ENCODE measurements around the gene MRPS33. TPM values are rescaled to one million over a fixed set of nuclear protein-coding genes. Genes with fewer than 3 reads are reported as not detected.

The MRPS33 gene
- total RNA-seq, 2 experiments from 2014 or later: 51.6 to 70.8 TPM

DNA sequence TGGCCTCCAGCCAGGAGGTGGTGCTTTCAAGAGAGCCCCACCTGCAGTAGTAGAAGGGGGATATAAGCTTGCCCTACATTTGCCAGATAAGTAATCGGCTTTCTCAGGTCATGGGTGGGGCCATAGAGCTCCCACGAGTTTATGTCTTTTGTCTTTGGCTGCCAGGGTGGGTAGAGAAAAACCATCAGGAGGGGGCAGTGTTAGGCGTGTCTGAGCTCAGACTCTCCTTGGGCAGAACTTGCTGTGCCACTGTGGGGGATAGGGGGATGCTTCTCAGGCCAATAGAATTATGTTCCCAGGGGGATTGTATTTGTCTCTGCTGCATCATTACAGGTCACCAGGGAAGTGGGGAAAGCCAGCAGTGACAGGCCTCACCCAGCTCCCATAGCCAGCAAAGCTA is 12.3 kb upstream of the MRPS33 start:
- Mint-ChIP-seq H3K4me3 (no peak overlapping the region), H3K36me3 (peaks cover 25% of the 10 kb centered on the region), H3K27ac (no peak overlapping the region), H3K4me1 (peaks cover 10% of the 10 kb centered on the region), H3K9me3 (ENCODE audit: low read depth) (peaks cover 25% of the 10 kb centered on the region), H3K27me3 (peaks cover 43% of the 10 kb centered on the region)
- ATAC-seq (no peak), DNase-seq (no peak)
- CTCF ChIA-PET: no interaction called here

DNA sequence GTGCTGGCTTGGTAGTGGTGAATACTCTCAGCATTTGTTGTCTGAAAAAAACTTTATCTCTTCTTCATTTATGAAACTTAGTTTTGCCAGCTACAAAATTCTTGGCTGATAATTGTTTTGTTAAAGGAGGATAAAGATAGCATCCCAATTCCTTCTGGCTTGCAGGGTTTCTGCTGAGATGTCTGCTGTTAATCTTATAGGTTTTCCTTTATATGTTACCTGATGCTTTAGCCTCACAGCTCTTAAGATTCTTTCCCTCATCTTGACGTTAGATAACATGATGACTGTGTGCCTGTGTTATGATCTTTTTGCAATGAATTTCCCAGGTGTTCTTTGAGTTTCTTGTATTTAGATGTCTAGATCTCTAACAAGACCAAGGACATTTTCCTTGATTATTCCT is 9.9 kb upstream of the MRPS33 start:
- Mint-ChIP-seq H3K4me1 (peaks cover 10% of the 10 kb centered on the region), H3K9me3 (ENCODE audit: low read depth) (peaks cover 25% of the 10 kb centered on the region), H3K27me3 (peaks cover 47% of the 10 kb centered on the region), H3K36me3 (peaks cover 25% of the 10 kb centered on the region), H3K27ac (no peak overlapping the region), H3K4me3 (no peak overlapping the region)
- no peak for DNase-seq
- ATAC-seq: no peak
- CTCF ChIA-PET: interaction anchor here (2.0 kb wide), 1 partner anchor 10 kb away, joined by 11 read pairs; the partner anchor contains the start of gene MRPS33

DNA sequence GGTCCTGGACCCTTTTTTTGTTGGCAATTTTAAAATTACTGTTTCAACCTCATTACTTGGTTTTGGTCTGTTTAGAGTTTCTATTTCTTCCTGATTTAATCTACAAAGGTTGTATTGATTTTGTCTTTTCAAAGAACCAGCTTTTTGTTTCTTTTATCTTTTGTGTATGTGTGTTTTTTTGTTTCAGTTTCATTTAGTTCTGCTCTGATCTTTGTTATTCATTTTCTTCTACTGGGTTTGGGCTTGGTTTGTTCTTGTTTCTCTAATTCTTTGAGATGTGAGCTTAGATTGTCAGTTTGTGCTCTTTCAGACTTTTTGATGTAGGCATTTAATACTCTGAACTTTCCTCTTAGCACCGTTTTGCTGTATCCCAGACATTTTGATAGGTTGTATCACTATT is 8.5 kb upstream of the MRPS33 start:
- DNase-seq (no peak), ATAC-seq (no peak)
- H3K36me3 Mint-ChIP-seq: peaks cover 23% of the 10 kb centered on the region
- H3K4me3 Mint-ChIP-seq: peak overlapping the region; percentile 58
- CTCF ChIA-PET: interaction anchor here (2.0 kb wide), 1 partner anchor 8 kb away, joined by 11 read pairs; the partner anchor contains the start of gene MRPS33
- H3K27ac Mint-ChIP-seq: peak overlapping the region; percentile 44
- peaks cover 43% of the 10 kb centered on the region for H3K27me3 Mint-ChIP-seq
- H3K9me3 Mint-ChIP-seq (ENCODE audit: low read depth): peaks cover 18% of the 10 kb centered on the region
- peaks cover 10% of the 10 kb centered on the region for H3K4me1 Mint-ChIP-seq

DNA sequence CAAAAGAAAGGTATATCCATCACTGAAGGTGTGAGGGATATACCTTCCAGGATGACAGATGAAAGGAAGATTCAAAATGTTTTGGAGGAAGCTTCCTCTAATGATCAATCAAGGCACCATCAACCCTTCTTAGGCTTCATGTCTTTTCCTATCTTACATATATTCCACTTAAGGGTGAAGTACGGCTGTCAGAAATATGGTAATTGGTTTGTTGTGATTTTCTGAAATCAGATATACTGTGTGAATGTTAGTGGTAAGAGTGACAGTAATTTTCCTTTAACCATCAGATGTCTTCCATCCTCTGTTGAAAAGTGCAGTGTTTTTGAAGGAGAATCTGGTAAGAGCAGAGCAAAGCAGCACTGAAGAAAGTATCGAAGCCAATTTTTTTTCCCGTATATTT is 2.8 kb upstream of the MRPS33 start:
- Mint-ChIP-seq H3K4me3 (no peak overlapping the region), H3K27ac (no peak overlapping the region), H3K36me3 (peaks cover 1% of the 10 kb centered on the region), H3K4me1 (peaks cover 18% of the 10 kb centered on the region), H3K27me3 (peaks cover 42% of the 10 kb centered on the region), H3K9me3 (ENCODE audit: low read depth) (peaks cover 2% of the 10 kb centered on the region)
- DNase-seq (no peak), ATAC-seq (no peak)
- CTCF ChIA-PET: interaction anchor here (0.6 kb wide), 1 partner anchor 635 kb away, joined by 4 read pairs; no protein-coding TSS in a partner anchor

DNA sequence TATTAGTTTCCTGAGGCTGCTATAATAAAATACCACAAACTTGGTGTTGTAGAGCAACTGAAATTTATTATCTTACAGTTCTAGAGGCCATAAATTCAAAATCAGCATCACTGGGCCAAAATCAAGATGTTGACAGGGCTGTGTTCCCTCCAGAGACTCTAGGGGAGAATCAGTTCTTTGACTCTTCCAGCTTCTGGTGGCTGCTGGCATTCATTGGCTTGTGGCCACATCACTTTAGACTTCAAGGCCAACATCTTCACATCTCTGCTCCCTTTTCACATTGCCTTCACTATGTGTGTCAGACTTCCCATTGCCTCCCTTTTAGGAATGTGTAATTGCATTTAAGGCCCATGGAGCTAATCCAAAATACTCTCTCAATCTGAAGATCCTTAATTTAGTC is 1.6 kb upstream of the MRPS33 start:
- Mint-ChIP-seq H3K36me3 (peaks cover 1% of the 10 kb centered on the region), H3K27ac (no peak overlapping the region), H3K4me3 (no peak overlapping the region), H3K4me1 (peaks cover 30% of the 10 kb centered on the region), H3K27me3 (peaks cover 33% of the 10 kb centered on the region), H3K9me3 (ENCODE audit: low read depth) (peaks cover 2% of the 10 kb centered on the region)
- DNase-seq (no peak), ATAC-seq (no peak)
- CTCF ChIA-PET: no interaction called here

DNA sequence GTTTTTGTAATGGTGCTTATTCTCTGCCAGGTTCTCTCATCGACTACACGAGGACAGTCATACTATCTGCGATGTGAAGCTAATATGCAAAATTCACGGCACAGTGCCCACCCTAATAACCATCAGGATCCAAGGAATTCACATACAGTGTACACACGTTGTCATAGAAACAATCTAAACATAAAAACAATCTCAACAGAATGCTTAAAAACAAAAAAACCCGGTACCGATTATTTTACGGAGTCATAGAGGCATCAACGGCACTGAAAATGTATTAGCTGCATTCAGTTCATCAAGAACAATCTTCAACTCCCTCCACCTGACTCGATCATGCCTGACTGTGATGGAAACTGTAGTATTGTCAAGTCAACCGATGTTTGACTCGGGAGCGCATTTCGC is 628 bp downstream of the MRPS33 start:
- ATAC-seq (peak; percentile 5), DNase-seq (no peak)
- Mint-ChIP-seq H3K27me3 (peaks cover 16% of the 10 kb centered on the region), H3K9me3 (ENCODE audit: low read depth) (peaks cover 2% of the 10 kb centered on the region), H3K4me1 (peaks cover 32% of the 10 kb centered on the region), H3K27ac (peak overlapping the region; percentile 99), H3K4me3 (peak overlapping the region; percentile 93), H3K36me3 (peaks cover 9% of the 10 kb centered on the region)
- CTCF ChIA-PET: interaction anchor here (0.6 to 3.5 kb wide), 11 partner anchors 10 to 1588 kb away, joined by 3 to 27 read pairs (median 5); partner anchors contain the start of genes BRAF and SSBP1

DNA sequence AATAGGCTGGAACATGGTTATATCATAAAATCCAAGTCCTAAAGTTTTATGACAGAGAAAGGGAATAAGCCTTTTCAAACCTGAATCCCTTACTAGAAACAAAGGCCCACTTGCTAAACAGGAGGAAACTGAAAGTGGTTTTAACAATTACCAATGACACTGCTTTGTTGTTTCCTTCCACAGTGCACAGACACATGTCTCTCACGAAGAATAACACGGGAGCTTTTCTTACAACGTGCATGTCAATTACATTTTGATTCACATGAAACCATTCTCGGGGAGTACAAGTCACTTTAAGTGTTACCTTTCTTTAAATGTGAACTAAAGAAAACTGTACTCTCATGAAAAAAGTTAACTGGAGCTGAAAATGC is 1.4 kb downstream of the MRPS33 start:
- Mint-ChIP-seq H3K9me3 (ENCODE audit: low read depth) (peaks cover 2% of the 10 kb centered on the region), H3K27me3 (peaks cover 12% of the 10 kb centered on the region), H3K36me3 (peaks cover 9% of the 10 kb centered on the region), H3K4me1 (peaks cover 32% of the 10 kb centered on the region), H3K4me3 (peak overlapping the region; percentile 93), H3K27ac (peak overlapping the region; percentile 99)
- ATAC-seq: no peak
- no peak for DNase-seq
- CTCF ChIA-PET: interaction anchor here (1.0 to 3.5 kb wide), 7 partner anchors 59 to 725 kb away, joined by 3 to 27 read pairs (median 6); partner anchors contain the start of genes BRAF and SSBP1

DNA sequence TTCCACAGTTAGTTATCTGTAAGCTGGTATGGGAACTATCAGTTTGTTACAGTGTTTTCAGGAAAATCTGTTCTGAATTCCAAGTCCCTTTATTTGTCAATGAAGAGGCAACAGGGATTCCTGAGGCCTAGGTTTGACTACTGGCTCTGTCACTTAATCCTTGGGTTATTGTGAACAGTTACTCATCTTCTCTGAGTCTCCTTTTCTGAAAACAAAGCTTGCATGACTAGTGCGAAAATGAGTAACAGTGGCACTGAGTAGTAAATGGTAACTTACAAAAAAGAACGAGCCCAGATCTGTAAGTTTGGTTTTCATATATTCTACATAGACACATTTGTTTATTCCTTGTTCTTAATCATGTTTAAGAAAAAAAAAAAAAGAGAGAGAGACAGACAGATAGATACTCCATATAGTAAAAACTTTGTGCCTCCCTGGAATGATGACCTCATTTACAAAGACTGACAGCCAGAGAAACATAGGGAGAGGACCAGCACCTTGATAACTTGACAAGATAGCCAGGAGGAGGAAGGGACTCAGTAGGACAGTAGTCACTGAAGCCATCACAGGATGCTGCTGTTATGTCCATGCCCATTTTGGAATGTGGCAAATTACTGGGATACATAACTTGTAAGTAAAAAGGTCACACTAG is 1.9 kb downstream of the MRPS33 start:
- ATAC-seq: no peak
- H3K4me1 Mint-ChIP-seq: peaks cover 32% of the 10 kb centered on the region
- CTCF ChIA-PET: interaction anchor here (1.0 to 3.5 kb wide), 7 partner anchors 60 to 725 kb away, joined by 3 to 27 read pairs (median 8); partner anchors contain the start of genes BRAF and SSBP1
- peak overlapping the region; percentile 99 for H3K27ac Mint-ChIP-seq
- H3K9me3 Mint-ChIP-seq (ENCODE audit: low read depth): peaks cover 2% of the 10 kb centered on the region
- no peak for DNase-seq
- H3K36me3 Mint-ChIP-seq: peaks cover 11% of the 10 kb centered on the region
- peaks cover 10% of the 10 kb centered on the region for H3K27me3 Mint-ChIP-seq
- H3K4me3 Mint-ChIP-seq: peak overlapping the region; percentile 93

DNA sequence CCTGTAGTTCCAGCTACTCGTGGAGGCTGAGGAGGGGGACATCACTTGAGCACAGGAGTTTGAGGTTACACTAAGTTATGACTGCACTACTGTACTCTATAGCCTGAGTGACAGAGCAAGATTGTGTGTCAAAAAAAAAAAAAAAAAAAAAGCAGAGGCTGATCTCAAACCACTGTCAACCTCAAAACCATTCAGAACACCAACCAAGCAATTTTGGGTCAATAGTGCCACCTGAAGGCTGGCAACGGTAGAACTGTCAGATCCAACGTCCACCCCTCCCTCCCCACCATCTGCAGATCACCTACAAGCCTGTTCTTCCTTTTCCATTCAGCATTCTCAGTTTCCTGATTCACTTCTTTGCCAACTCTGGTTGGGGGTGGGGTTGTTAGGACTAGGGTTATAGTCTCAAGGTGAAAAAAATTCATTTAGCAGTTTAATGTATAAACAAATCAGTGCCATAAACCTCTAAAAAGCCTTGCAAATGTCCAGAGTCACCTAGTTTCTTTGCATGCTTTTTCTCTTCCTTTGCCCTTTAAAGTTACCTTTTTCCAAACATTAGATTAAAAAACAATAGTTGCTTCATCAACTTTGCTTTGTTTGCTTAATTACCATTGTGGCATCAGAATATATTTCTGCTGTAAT is 2.6 kb downstream of the MRPS33 start:
- peak overlapping the region; percentile 93 for H3K4me3 Mint-ChIP-seq
- peak; percentile 41 for ATAC-seq
- H3K27me3 Mint-ChIP-seq: peaks cover 3% of the 10 kb centered on the region
- H3K27ac Mint-ChIP-seq: peak overlapping the region; percentile 99
- CTCF ChIA-PET: interaction anchor here (0.7 to 3.5 kb wide), 10 partner anchors 88 to 1094 kb away, joined by 3 to 33 read pairs (median 6); partner anchors contain the start of gene BRAF
- H3K9me3 Mint-ChIP-seq (ENCODE audit: low read depth): peaks cover 2% of the 10 kb centered on the region
- DNase-seq: peak; percentile 86
- H3K4me1 Mint-ChIP-seq: peaks cover 32% of the 10 kb centered on the region
- H3K36me3 Mint-ChIP-seq: peaks cover 16% of the 10 kb centered on the region

DNA sequence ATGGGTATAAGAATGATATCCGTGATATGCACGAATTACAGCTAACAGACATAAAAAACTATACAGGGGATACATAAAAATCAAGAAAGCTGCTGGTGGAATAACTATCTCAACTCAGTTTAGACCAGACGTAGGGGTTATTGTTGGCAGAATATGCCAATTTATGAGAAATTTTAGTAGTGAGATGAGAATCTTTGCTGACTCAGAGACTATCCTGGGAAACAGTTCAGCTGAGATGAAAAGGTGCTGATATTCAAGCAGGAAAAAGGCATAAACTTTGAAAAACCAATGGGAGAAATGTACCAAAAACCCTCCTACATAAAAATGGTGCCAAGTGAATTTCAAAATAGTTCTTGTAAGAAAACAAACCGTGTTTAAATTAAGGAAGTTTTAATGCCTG is 3.3 kb downstream of the MRPS33 start:
- peaks cover under 1% of the 10 kb centered on the region for H3K9me3 Mint-ChIP-seq (ENCODE audit: low read depth)
- H3K36me3 Mint-ChIP-seq: peaks cover 19% of the 10 kb centered on the region
- no peak overlapping the region for H3K4me3 Mint-ChIP-seq
- DNase-seq (no peak), ATAC-seq (no peak)
- CTCF ChIA-PET: interaction anchor here (0.7 to 3.2 kb wide), 9 partner anchors 87 to 1095 kb away, joined by 3 to 33 read pairs (median 4); partner anchors contain the start of gene BRAF
- peaks cover 32% of the 10 kb centered on the region for H3K4me1 Mint-ChIP-seq
- no peaks in the 10 kb centered on the region for H3K27me3 Mint-ChIP-seq
- peak overlapping the region; percentile 10 for H3K27ac Mint-ChIP-seq

DNA sequence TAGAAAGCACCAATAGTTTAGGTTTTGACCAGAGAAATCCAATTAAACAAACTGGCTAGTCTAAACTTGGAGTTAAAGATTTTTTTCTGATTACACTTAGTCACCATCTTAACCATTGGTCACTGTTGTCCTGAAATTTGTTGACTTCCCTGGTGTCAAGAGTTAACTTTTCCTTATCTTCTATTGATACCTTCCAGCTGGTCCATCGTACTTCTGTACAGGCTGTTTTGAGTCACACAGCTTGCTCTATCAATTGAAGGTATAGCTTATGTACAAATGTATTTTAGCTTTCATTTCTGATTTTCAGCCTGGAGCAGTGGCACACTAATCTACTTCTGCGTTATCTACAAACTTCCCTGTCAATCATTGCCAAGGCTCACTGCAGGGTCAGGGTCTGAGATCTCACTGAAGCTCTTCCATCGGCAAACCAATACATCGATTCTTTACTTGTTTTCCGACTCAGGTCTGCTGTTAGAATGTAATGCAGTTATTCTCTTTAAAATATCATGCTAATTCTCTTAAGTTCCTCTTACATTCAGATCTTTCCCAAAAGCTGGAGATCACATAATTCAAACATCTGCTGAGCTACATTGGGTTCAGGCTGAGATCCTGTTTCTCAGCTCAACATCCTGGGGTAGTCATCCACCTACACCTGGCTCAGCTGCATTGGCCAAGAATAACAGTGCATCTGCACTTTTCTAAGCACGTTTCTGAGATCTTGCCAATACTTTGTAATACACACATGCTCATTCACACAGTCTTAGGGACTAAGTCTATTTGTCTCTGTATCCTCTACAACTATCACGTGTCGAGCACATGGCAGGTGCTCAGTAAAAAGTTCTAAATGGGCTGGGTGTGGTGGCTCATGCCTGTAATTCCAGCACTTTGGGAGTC is 11.3 kb downstream of the MRPS33 start:
- H3K4me3 Mint-ChIP-seq: no peak overlapping the region
- CTCF ChIA-PET: no interaction called here
- H3K36me3 Mint-ChIP-seq: peaks cover 16% of the 10 kb centered on the region
- ATAC-seq (no peak), DNase-seq (no peak)
- no peaks in the 10 kb centered on the region for H3K9me3 Mint-ChIP-seq (ENCODE audit: low read depth)
- H3K27me3 Mint-ChIP-seq: peaks cover 7% of the 10 kb centered on the region
- no peak overlapping the region for H3K27ac Mint-ChIP-seq
- no peaks in the 10 kb centered on the region for H3K4me1 Mint-ChIP-seq

DNA sequence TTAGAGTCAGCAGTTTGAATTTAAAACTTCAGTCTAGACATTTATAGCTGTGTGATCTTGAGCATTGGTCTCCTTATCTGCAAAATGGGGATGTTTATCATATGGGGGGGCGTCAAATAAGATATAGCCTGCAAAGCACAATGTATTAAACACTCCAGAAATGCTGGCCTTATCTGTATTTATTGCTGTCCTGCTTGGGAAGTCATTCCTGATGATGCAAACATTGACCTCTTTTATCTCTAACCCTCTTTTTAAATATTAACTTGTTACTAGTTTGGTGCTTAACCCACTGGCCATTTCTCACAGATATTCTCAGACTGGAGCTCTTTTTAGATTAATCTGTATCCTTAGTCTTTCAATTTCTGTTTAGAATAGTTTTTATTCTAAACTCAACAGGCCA is 13.2 kb downstream of the MRPS33 start:
- DNase-seq: no peak
- H3K9me3 Mint-ChIP-seq (ENCODE audit: low read depth): no peaks in the 10 kb centered on the region
- no peak overlapping the region for H3K4me3 Mint-ChIP-seq
- no peaks in the 10 kb centered on the region for H3K4me1 Mint-ChIP-seq
- H3K27ac Mint-ChIP-seq: no peak overlapping the region
- H3K27me3 Mint-ChIP-seq: peaks cover 10% of the 10 kb centered on the region
- peaks cover 6% of the 10 kb centered on the region for H3K36me3 Mint-ChIP-seq
- CTCF ChIA-PET: no interaction called here
- ATAC-seq: no peak

DNA sequence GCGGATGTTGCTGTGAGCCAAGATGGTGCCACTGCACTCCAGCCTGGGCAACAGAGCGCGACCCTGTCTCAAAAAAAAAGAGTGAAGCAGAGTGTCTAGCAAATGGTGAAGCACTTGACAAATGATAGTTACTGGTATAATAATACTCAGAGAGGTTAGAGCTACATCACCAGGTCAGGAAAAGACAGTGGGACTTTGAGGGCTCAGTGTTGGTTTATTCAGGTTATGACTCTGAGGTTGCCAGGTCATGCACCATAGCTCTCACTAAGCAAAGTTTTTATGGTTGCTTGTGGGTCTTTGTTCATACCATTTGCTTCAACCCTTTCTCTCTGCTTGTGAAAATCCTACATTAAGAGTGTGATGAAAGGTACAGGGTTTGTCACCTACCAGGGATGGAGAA is 13.6 kb downstream of the MRPS33 start:
- no peaks in the 10 kb centered on the region for H3K4me1 Mint-ChIP-seq
- no peak overlapping the region for H3K27ac Mint-ChIP-seq
- H3K9me3 Mint-ChIP-seq (ENCODE audit: low read depth): no peaks in the 10 kb centered on the region
- DNase-seq: no peak
- H3K4me3 Mint-ChIP-seq: no peak overlapping the region
- ATAC-seq: no peak
- peaks cover 3% of the 10 kb centered on the region for H3K36me3 Mint-ChIP-seq
- H3K27me3 Mint-ChIP-seq: peaks cover 10% of the 10 kb centered on the region
- CTCF ChIA-PET: no interaction called here

All from activated CD8-positive, alpha-beta memory T cell treated with anti-CD3 and anti-CD28 coated beads, Interleukin-2, amount 10 ng/mL, durations not matched to agents 7 days and 5 days (primary cell).